Osteocyte (in vitro differentiated cells): ENCODE data around the gene FAM186B. TPM values are rescaled to one million over a fixed set of nuclear protein-coding genes. Genes with fewer than 3 reads are reported as not detected.

Experiments
- DNase-seq: peaks from one replicate; pipeline ENCODE4 v3.0.0; 2021; ENCODE audit warnings: mixed read lengths; ENCODE audit not compliant: unreplicated experiment; ENCODE audit errors: extremely low spot score
- H3K27ac Mint-ChIP-seq: one replicate; pipeline ENCODE4 v1.8.0; 2021; ENCODE audit warnings: mild to moderate bottlenecking, mixed read lengths; ENCODE audit not compliant: unreplicated experiment
- H3K27me3 Mint-ChIP-seq: one replicate; pipeline ENCODE4 v1.8.0; 2021; ENCODE audit warnings: mixed read lengths; ENCODE audit not compliant: unreplicated experiment
- H3K36me3 Mint-ChIP-seq: one replicate; pipeline ENCODE4 v1.8.0; 2021; ENCODE audit warnings: mixed read lengths; ENCODE audit not compliant: unreplicated experiment
- H3K4me1 Mint-ChIP-seq: one replicate; pipeline ENCODE4 v1.8.0; 2021; ENCODE audit warnings: mixed read lengths; ENCODE audit not compliant: unreplicated experiment
- H3K4me3 Mint-ChIP-seq: one replicate; pipeline ENCODE4 v1.8.0; 2021; ENCODE audit warnings: mild to moderate bottlenecking, moderate library complexity, mixed read lengths; ENCODE audit not compliant: unreplicated experiment
- H3K9me3 Mint-ChIP-seq: one replicate; pipeline ENCODE4 v1.8.0; 2021; ENCODE audit warnings: mixed read lengths; ENCODE audit not compliant: unreplicated experiment
- total RNA-seq: library from RNA; stranded (reverse); gene quantifications from 2 replicates; pipeline ENCODE4 v1.2.1, GENCODE V29; 2021
- TF ChIP-seq, protein P1 (sequence below): fragments of 200-600 bp; sonication (generic); IDR thresholded peaks from 2 replicates; pipeline ENCODE4 v1.5.0; 2021; ENCODE audit warnings: antibody characterized with exemption, mild to moderate bottlenecking, moderate library complexity

FAM186B gene
- total RNA-seq, 1 donor from 2014 or later, result 0.30 TPM

- H3K9me3 Mint-ChIP-seq, result no peaks in the 10 kb centered on the region
- peak overlapping the region; percentile 25 for H3K27ac Mint-ChIP-seq
- peaks cover 39% of the 10 kb centered on the region for H3K4me1 Mint-ChIP-seq
- DNase-seq, result no peak
- peaks cover 10% of the 10 kb centered on the region for H3K36me3 Mint-ChIP-seq
- no peaks in the 10 kb centered on the region for H3K27me3 Mint-ChIP-seq
- H3K4me3 Mint-ChIP-seq, result no peak overlapping the region
- TF ChIP-seq, protein P1, sequence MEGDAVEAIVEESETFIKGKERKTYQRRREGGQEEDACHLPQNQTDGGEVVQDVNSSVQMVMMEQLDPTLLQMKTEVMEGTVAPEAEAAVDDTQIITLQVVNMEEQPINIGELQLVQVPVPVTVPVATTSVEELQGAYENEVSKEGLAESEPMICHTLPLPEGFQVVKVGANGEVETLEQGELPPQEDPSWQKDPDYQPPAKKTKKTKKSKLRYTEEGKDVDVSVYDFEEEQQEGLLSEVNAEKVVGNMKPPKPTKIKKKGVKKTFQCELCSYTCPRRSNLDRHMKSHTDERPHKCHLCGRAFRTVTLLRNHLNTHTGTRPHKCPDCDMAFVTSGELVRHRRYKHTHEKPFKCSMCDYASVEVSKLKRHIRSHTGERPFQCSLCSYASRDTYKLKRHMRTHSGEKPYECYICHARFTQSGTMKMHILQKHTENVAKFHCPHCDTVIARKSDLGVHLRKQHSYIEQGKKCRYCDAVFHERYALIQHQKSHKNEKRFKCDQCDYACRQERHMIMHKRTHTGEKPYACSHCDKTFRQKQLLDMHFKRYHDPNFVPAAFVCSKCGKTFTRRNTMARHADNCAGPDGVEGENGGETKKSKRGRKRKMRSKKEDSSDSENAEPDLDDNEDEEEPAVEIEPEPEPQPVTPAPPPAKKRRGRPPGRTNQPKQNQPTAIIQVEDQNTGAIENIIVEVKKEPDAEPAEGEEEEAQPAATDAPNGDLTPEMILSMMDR, result no peak
Observed at GRCh38 chr12:49588281-49588680, 17.2 kb downstream of the FAM186B start.

- Mint-ChIP-seq H3K27ac (no peak overlapping the region), H3K4me1 (peaks cover 47% of the 10 kb centered on the region), H3K9me3 (no peaks in the 10 kb centered on the region), H3K27me3 (no peaks in the 10 kb centered on the region), H3K4me3 (no peak overlapping the region), H3K36me3 (peaks cover 10% of the 10 kb centered on the region)
- DNase-seq, result no peak
- TF ChIP-seq, protein P1, result no peak
Observed at GRCh38 chr12:49587174-49587908, 18.1 kb downstream of the FAM186B start.

DNA sequence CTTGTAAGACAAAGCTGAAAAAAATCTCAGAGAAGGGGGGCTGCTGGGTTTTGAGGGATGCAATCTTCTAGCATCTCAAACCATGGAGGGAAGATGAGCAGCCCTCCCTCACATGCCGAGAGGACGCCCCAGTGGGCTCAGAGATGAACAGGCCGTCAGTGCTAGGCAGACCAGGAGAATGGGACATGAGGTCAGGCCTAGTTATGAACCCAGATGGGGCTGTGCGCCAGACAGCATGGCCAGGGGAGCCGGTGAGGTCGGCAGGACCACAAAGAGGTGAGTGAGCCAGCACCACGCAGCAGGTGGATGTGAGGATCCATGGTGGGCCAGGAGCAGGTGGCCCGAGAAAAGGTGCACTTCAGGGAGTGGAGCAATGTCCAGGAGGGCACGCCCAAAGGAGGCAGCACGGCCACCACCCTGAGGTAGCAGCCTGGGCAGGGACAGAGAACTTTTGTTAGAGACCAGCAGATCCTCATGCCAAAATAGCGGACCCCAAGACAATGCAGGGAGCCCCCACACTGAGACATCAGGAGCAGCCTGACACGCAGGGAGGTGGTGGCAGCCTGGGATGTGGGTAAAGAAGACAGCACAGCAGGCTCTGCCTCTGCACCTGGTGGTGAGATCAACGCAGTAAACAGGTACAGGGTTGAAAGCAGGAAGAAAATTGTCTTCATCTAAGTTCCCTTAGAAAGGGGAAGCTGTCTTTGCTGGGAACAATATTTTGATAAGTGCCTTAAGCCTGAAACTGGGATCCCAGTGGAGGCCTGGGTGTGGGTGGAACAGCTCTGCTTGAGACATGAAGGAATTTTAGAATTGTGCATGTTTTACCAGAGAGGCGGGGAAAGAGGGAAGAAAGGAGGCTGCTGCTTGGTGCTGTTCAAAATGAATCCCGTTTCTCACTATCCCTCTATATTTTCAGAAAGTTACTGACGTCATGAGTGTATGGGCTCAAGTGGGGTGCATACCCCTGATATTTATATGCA, 19.7 kb downstream of the FAM186B start:
- Mint-ChIP-seq H3K27ac (peak overlapping the region; percentile 60), H3K4me3 (no peak overlapping the region), H3K9me3 (no peaks in the 10 kb centered on the region), H3K36me3 (peaks cover 3% of the 10 kb centered on the region), H3K27me3 (no peaks in the 10 kb centered on the region), H3K4me1 (peaks cover 54% of the 10 kb centered on the region)
- TF ChIP-seq, protein P1, result no peak
- no peak for DNase-seq

- Mint-ChIP-seq H3K4me3 (no peak overlapping the region), H3K27me3 (no peaks in the 10 kb centered on the region), H3K36me3 (peaks cover 3% of the 10 kb centered on the region), H3K27ac (no peak overlapping the region), H3K9me3 (no peaks in the 10 kb centered on the region), H3K4me1 (peaks cover 55% of the 10 kb centered on the region)
- DNase-seq, result no peak
- TF ChIP-seq, protein P1, result no peak
Observed at GRCh38 chr12:49584591-49584990, 20.8 kb downstream of the FAM186B start.
